ENCODE data around the gene TXNL1. TPM values are rescaled to one million over a fixed set of nuclear protein-coding genes. Genes with fewer than 3 reads are reported as not detected.

The TXNL1 gene
- total RNA-seq, 6 donors from 2014 or later, result 6.9 to 53.4 (median 41.1) TPM

- no peak for DNase-seq
- TF ChIP-seq POLR2AphosphoS5 (IDR thresholded peaks at IDR 0.05), result no peak
- no peak for TF ChIP-seq EP300 (IDR thresholded peaks at IDR 0.05)
- H3K4me1 ChIP-seq, result peaks cover 0 to 10% (median 0%) of the 10 kb centered on the region in 4 donors
- WGBS, 2 donors, result 70 to 90% methylated on average over 2 of the region's 2 CpGs
- ATAC-seq (ENCODE audit: low FRiP score in 2 of 2), result no peak
- H3K27ac ChIP-seq, result no peak overlapping the region
- no peaks in the 10 kb centered on the region for H3K9me3 ChIP-seq
- H3K36me3 ChIP-seq, result no peaks in the 10 kb centered on the region
- no peaks in the 10 kb centered on the region for H3K27me3 ChIP-seq
- H3K4me3 ChIP-seq, result no peak overlapping the region
These were observed 77.4 kb downstream of the TXNL1 start for GRCh38 chr18:56560992-56561391.

- ATAC-seq (ENCODE audit: low FRiP score in 2 of 2) (no peak), DNase-seq (no peak)
- 94 to 95% methylated on average over 6 of the region's 6 CpGs for WGBS, 2 donors
- no peak overlapping the region for H3K4me3 ChIP-seq
- no peaks in the 10 kb centered on the region for H3K36me3 ChIP-seq
- TF ChIP-seq POLR2A (IDR thresholded peaks at IDR 0.05), result no peak
- no peak for TF ChIP-seq CTCF (IDR thresholded peaks at IDR 0.05)
- no peak for TF ChIP-seq POLR2AphosphoS5 (IDR thresholded peaks at IDR 0.05)
- TF ChIP-seq EP300 (IDR thresholded peaks at IDR 0.05), result no peak
- no peak overlapping the region for H3K27ac ChIP-seq
- no peaks in the 10 kb centered on the region for H3K27me3 ChIP-seq
- H3K4me1 ChIP-seq, result no peaks in the 10 kb centered on the region
- no peaks in the 10 kb centered on the region for H3K9me3 ChIP-seq
These were observed 79.3 kb downstream of the TXNL1 start for GRCh38 chr18:56559044-56559443.

- WGBS, 2 donors, result 93 to 95% methylated on average over 1 of the region's 1 CpG
- Histone ChIP-seq H3K4me1 (no peaks in the 10 kb centered on the region), H3K27me3 (no peaks in the 10 kb centered on the region), H3K4me3 (no peak overlapping the region), H3K9me3 (no peaks in the 10 kb centered on the region), H3K36me3 (no peaks in the 10 kb centered on the region), H3K27ac (no peak overlapping the region)
- DNase-seq, result no peak
- TF ChIP-seq CTCF (IDR thresholded peaks at IDR 0.05), result no peak
- no peak for TF ChIP-seq POLR2A (IDR thresholded peaks at IDR 0.05)
- TF ChIP-seq EP300 (IDR thresholded peaks at IDR 0.05), result no peak
- no peak for TF ChIP-seq POLR2AphosphoS5 (IDR thresholded peaks at IDR 0.05)
- ATAC-seq (ENCODE audit: low FRiP score in 2 of 2), result no peak
These were observed 81.5 kb downstream of the TXNL1 start for GRCh38 chr18:56556907-56557306.

GRCh38 chr18:56550121-56550520, 88.3 kb downstream of the TXNL1 start:
- Histone ChIP-seq H3K4me1 (no peaks in the 10 kb centered on the region), H3K9me3 (no peaks in the 10 kb centered on the region), H3K36me3 (no peaks in the 10 kb centered on the region), H3K27me3 (no peaks in the 10 kb centered on the region), H3K27ac (no peak overlapping the region), H3K4me3 (no peak overlapping the region)
- ATAC-seq (ENCODE audit: low FRiP score in 2 of 2) (no peak), DNase-seq (no peak)
- no peak for TF ChIP-seq EP300 (IDR thresholded peaks at IDR 0.05)
- no peak for TF ChIP-seq POLR2AphosphoS5 (IDR thresholded peaks at IDR 0.05)
- no peak for TF ChIP-seq POLR2A (IDR thresholded peaks at IDR 0.05)
- TF ChIP-seq CTCF (IDR thresholded peaks at IDR 0.05), result no peak
- WGBS, 2 donors, result 95 to 96% methylated on average over 4 of the region's 4 CpGs

Other genes starting within 250 kb of the TXNL1 start
- gene WDR7, start 12.8 kb upstream of the TXNL1 start, total RNA-seq, result 10 to 100 TPM; 17.8 to 58.7 (median 26.7) TPM

Measured in upper lobe of left lung (tissue), 6 donors.